ENCODE results near the gene EYA3.

DNA sequence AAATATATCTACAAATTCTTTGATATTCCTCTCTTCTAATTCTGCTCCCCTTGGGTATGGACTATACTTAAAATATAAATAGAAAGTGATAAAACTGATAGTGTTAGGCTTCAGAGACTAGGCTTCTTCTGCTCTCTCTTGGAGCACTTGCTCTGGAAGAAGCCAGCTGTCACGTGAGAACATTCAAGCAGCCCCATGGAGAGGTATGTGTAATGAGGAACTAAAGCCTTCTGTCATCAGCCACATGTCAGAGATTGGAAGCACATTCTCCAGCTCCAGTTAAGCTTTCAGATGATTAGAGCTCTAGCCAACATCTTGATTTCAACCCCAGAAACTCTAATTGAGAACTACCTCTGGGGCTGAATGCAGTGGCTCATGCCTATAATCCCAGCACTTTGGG is 94.3 kb downstream of the EYA3 start:
- TF ChIP-seq, protein P1, sequence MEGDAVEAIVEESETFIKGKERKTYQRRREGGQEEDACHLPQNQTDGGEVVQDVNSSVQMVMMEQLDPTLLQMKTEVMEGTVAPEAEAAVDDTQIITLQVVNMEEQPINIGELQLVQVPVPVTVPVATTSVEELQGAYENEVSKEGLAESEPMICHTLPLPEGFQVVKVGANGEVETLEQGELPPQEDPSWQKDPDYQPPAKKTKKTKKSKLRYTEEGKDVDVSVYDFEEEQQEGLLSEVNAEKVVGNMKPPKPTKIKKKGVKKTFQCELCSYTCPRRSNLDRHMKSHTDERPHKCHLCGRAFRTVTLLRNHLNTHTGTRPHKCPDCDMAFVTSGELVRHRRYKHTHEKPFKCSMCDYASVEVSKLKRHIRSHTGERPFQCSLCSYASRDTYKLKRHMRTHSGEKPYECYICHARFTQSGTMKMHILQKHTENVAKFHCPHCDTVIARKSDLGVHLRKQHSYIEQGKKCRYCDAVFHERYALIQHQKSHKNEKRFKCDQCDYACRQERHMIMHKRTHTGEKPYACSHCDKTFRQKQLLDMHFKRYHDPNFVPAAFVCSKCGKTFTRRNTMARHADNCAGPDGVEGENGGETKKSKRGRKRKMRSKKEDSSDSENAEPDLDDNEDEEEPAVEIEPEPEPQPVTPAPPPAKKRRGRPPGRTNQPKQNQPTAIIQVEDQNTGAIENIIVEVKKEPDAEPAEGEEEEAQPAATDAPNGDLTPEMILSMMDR (IDR thresholded peaks at IDR 0.05; ENCODE audit: control extremely low read depth in 1 of 3, insufficient read depth in 1 of 3, low read depth in 1 of 3, low read length in 3 of 3) = no peak
- TF ChIP-seq SIN3A (conservative IDR thresholded peaks at IDR 0.05 in 1 of 2, IDR thresholded peaks at IDR 0.05 in 1 of 2; ENCODE audit: low read depth in 1 of 2, low read length in 2 of 2) (no peak), EZH2 (IDR thresholded peaks at IDR 0.05; ENCODE audit: low read depth, low read length, severe bottlenecking) (no peak), ASH2L (IDR thresholded peaks at IDR 0.05; ENCODE audit: low read length) (no peak), GABPA (IDR thresholded peaks at IDR 0.05; ENCODE audit: borderline replicate concordance, insufficient read depth, low read length) (no peak), SP1 (IDR thresholded peaks at IDR 0.05; ENCODE audit: low read depth, low read length) (no peak), RFX5 (IDR thresholded peaks at IDR 0.05; ENCODE audit: borderline replicate concordance, low read depth, low read length) (no peak), POLR2A (IDR thresholded peaks at IDR 0.05; ENCODE audit: control extremely low read depth in 1 of 2, low read depth in 2 of 2, low read length in 2 of 2) (no peak), HDAC2 (IDR thresholded peaks at IDR 0.05; ENCODE audit: borderline replicate concordance in 1 of 2, low read depth in 2 of 2, low read length in 2 of 2) (no peak)
- TF ChIP-seq, protein P2, sequence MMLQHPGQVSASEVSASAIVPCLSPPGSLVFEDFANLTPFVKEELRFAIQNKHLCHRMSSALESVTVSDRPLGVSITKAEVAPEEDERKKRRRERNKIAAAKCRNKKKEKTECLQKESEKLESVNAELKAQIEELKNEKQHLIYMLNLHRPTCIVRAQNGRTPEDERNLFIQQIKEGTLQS (IDR thresholded peaks at IDR 0.05; ENCODE audit: insufficient read depth, low read depth, low read length) = no peak

Measured in H1 (cell line).